ENCODE measurements around the gene NAT8L.
"Not testable (repeated sequence)": the region's sequence is repeated elsewhere in the genome, so short reads cannot be mapped to it uniquely, and the experiment has no call there.

DNA sequence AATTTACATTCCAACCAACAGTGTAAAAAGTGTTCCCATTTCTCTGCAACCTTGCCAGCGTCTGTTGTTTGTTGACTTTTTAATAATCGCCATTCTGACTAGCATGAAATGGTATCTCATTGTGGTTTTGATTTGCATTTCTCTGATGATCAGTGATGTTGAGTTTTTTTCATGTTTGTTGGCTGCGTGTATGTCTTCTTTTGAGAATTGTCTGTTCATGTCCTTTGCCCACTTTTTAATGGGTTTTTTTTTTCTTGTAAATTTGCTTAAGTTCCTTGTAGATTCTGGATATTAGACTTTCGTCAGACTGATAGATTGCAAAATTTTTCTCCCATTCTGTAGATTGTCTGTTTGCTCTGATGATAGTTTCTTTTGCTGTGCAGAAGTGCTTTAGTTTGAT is 32.0 kb upstream of the NAT8L start:
- TF ChIP-seq POLR2A, CTCF, POLR2AphosphoS5 (IDR thresholded peaks at IDR 0.05): not testable (repeated sequence)

All from breast epithelium (tissue), 3 donors.